KMS-11 (cell line): ENCODE data around the gene ALG14.

Source experiments
- H2AFZ ChIP-seq: fragments of 200-600 bp; sonication (generic); 2 replicates; pipeline ENCODE4 v1.6.1; 2016; ENCODE audit warnings: antibody characterized with exemption, mixed run types, low read depth
- H3K27ac ChIP-seq: fragments of 200-600 bp; sonication (generic); 2 replicates; pipeline ENCODE4 v1.6.1; 2016; ENCODE audit warnings: mild to moderate bottlenecking, mixed run types
- H3K27me3 ChIP-seq: fragments of 200-600 bp; sonication (generic); 2 replicates; pipeline ENCODE4 v1.6.1; 2017; ENCODE audit warnings: mild to moderate bottlenecking, low read depth, mixed run types, moderate library complexity; ENCODE audit not compliant: insufficient read depth
- H3K36me3 ChIP-seq: fragments of 200-600 bp; sonication (generic); 2 replicates; pipeline ENCODE4 v1.6.1; 2017; ENCODE audit warnings: mild to moderate bottlenecking, mixed run types; ENCODE audit not compliant: insufficient read depth
- H3K4me1 ChIP-seq: fragments of 200-600 bp; sonication (generic); 2 replicates; pipeline ENCODE4 v1.6.1; 2016; ENCODE audit warnings: mild to moderate bottlenecking, low read depth, mixed run types; ENCODE audit not compliant: poor library complexity, severe bottlenecking
- H3K4me2 ChIP-seq: fragments of 200-600 bp; sonication (generic); 2 replicates; pipeline ENCODE4 v1.7.0; 2016; ENCODE audit warnings: mild to moderate bottlenecking, mixed run types
- H3K4me3 ChIP-seq: fragments of 200-600 bp; sonication (generic); IDR thresholded peaks from 2 replicates; pipeline ENCODE4 v1.6.1; 2017; ENCODE audit warnings: low read depth, low read length, mixed read lengths; ENCODE audit not compliant: insufficient read depth
- H3K79me2 ChIP-seq: fragments of 200-600 bp; sonication (generic); 2 replicates; pipeline ENCODE4 v1.6.1; 2016; ENCODE audit warnings: low read depth, mixed run types; ENCODE audit not compliant: insufficient read depth
- H3K9ac ChIP-seq: fragments of 200-600 bp; sonication (generic); 2 replicates; pipeline ENCODE4 v1.6.1; 2016; ENCODE audit warnings: mild to moderate bottlenecking, mixed run types
- H4K20me1 ChIP-seq: fragments of 200-600 bp; sonication (generic); 2 replicates; pipeline ENCODE4 v1.6.1; 2016; ENCODE audit warnings: mild to moderate bottlenecking, mixed run types; ENCODE audit not compliant: insufficient read depth
- TF ChIP-seq, protein P1 (sequence below): fragments of 200-600 bp; sonication (generic); conservative IDR thresholded peaks from 2 replicates; pipeline ENCODE4 v1.6.1; 2017; ENCODE audit warnings: low read depth, mild to moderate bottlenecking, antibody characterized with exemption, low read length, moderate library complexity, mixed read lengths

The ALG14 gene

DNA sequence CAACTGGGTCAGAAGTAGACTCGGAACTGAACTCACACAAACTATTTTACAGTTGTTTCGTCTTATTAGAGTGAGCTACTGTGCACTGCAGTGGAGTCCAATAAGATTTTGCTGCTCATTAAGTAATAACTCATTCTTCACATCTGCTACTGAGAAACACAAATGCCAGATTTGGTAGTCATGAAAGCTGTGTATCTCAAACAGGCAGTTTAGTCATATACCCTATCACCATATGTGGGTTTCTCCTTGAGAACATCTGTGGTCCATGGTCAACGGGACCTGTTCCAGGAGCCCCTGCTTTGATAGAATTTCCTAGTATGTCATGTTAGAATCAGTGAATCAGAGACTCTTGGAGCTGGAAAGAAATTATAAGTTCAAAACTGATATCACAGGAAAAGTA lies 60.4 kb downstream of the ALG14 start:
- Histone ChIP-seq H3K36me3 (no peaks in the 10 kb centered on the region), H3K79me2 (no peaks in the 10 kb centered on the region), H3K27me3 (no peaks in the 10 kb centered on the region), H3K4me1 (no peaks in the 10 kb centered on the region), H3K9ac (no peak overlapping the region), H2AFZ (no peak overlapping the region), H3K4me2 (no peak overlapping the region), H3K4me3 (no peak overlapping the region), H4K20me1 (no peaks in the 10 kb centered on the region), H3K27ac (no peak overlapping the region)
- TF ChIP-seq, protein P1, sequence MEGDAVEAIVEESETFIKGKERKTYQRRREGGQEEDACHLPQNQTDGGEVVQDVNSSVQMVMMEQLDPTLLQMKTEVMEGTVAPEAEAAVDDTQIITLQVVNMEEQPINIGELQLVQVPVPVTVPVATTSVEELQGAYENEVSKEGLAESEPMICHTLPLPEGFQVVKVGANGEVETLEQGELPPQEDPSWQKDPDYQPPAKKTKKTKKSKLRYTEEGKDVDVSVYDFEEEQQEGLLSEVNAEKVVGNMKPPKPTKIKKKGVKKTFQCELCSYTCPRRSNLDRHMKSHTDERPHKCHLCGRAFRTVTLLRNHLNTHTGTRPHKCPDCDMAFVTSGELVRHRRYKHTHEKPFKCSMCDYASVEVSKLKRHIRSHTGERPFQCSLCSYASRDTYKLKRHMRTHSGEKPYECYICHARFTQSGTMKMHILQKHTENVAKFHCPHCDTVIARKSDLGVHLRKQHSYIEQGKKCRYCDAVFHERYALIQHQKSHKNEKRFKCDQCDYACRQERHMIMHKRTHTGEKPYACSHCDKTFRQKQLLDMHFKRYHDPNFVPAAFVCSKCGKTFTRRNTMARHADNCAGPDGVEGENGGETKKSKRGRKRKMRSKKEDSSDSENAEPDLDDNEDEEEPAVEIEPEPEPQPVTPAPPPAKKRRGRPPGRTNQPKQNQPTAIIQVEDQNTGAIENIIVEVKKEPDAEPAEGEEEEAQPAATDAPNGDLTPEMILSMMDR, result no peak

DNA sequence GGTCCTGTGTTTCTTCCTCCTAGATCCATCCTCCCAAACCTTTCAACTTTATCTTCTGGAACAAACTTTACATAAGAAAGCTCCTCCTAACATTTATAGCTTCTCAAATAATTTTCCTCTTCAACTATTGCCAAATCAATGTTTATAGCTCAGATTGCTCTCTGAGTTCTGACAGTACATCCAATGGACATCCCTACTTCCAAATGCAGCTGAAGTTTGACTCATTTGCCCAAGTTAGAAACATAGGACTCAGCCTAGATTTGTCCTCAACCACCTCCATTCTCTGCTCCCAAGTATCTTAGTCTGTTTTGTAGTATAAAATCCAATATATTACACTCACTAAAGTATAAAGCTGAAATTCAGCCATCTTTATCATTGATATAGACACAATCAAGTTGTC lies 62.6 kb downstream of the ALG14 start:
- Histone ChIP-seq H3K4me3 (no peak overlapping the region), H3K27ac (no peak overlapping the region), H3K79me2 (no peaks in the 10 kb centered on the region), H3K27me3 (no peaks in the 10 kb centered on the region), H4K20me1 (no peaks in the 10 kb centered on the region), H3K4me1 (no peaks in the 10 kb centered on the region), H3K36me3 (no peaks in the 10 kb centered on the region), H3K9ac (no peak overlapping the region), H2AFZ (no peak overlapping the region), H3K4me2 (no peak overlapping the region)
- TF ChIP-seq, protein P1, result no peak

DNA sequence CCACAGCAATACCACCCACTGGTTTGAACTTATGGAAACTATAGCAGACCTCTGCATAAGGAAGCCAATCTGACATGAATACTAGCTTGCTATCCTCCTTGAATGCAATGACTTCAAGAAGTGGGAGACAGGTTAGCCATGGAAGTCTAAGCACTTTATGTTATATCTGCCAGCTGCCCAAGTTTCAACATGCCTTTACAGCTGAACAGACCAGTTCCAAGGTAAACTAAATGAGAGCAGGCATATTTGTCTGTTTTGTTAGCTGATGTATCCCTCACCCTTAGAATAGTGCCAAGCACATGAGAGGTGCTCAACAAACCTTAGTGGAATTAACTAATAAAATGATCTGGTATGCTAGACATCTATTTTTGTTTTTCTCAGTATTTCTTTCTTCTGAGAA lies 65.1 kb downstream of the ALG14 start:
- Histone ChIP-seq H3K27ac (no peak overlapping the region), H3K36me3 (no peaks in the 10 kb centered on the region), H4K20me1 (no peaks in the 10 kb centered on the region), H3K4me3 (no peak overlapping the region), H3K27me3 (no peaks in the 10 kb centered on the region), H3K9ac (no peak overlapping the region), H3K4me2 (no peak overlapping the region), H2AFZ (no peak overlapping the region), H3K4me1 (no peaks in the 10 kb centered on the region), H3K79me2 (no peaks in the 10 kb centered on the region)
- TF ChIP-seq, protein P1, result no peak

DNA sequence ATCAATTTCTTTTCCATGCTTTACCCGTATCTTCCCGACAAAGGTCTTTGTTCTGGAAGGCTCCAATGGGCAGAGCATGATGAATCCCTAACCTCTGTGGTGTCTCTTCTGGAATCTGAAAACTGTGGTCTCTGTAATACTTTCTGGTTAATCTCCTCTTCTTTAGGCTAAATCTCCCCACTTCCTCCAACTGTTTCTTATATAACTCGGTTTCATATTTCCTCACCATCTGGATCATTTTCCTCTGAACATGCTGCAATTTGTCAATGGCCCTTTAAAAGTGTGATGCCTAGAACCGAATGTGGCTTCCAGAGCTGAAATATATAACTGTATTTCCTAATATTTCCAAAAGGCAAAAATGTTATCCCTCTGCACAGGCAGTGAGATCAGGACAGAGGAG lies 66.1 kb downstream of the ALG14 start:
- Histone ChIP-seq H2AFZ (no peak overlapping the region), H3K4me2 (no peak overlapping the region), H3K79me2 (no peaks in the 10 kb centered on the region), H3K27ac (no peak overlapping the region), H3K4me1 (no peaks in the 10 kb centered on the region), H3K9ac (no peak overlapping the region), H3K36me3 (no peaks in the 10 kb centered on the region), H3K4me3 (no peak overlapping the region), H4K20me1 (no peaks in the 10 kb centered on the region), H3K27me3 (no peaks in the 10 kb centered on the region)
- TF ChIP-seq, protein P1, result no peak

DNA sequence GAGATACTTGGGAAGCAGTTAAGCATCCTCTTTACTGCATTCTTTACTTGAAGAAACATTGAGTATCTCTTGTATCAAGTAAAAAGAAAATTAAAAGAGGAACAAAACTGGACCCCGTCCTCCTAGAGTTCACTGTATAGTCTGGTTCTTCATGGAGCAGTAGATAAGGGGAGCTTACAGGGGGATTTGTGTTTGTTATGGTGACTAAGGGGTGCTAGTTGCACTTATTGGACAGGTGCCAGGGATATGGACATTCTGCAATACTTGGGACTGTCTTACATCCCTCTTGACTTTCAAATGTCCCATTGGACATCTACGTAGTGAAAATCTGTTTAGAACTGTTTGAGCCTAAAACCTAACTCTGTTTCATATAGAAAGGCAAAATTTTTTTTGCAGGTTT lies 67.2 kb downstream of the ALG14 start:
- Histone ChIP-seq H3K79me2 (no peaks in the 10 kb centered on the region), H3K9ac (no peak overlapping the region), H3K27ac (no peak overlapping the region), H2AFZ (no peak overlapping the region), H4K20me1 (no peaks in the 10 kb centered on the region), H3K4me3 (no peak overlapping the region), H3K27me3 (no peaks in the 10 kb centered on the region), H3K36me3 (no peaks in the 10 kb centered on the region), H3K4me2 (no peak overlapping the region), H3K4me1 (no peaks in the 10 kb centered on the region)
- TF ChIP-seq, protein P1, result no peak
